AG04450 (cell line): ENCODE data around the gene PLA2G4B. TPM values are rescaled to one million over a fixed set of nuclear protein-coding genes. Genes with fewer than 3 reads are reported as not detected.

Experiments used
- CTCF ChIA-PET: fragments of 300-600, 350-600 bp; formaldehyde crosslinking; extraction: SDS; loops from one replicate; lab custom pipeline; 2022; ENCODE audit warnings: antibody characterized with exemption, inconsistent platforms; lab: Charles Lee
- POLR2A ChIA-PET: fragments of 350-600 bp; formaldehyde crosslinking; extraction: SDS; loops from one replicate; lab custom pipeline; 2021; ENCODE audit warnings: antibody characterized with exemption, inconsistent platforms; lab: Yijun Ruan, JAX
- DNase-seq: peaks from one replicate; pipeline ENCODE4 v3.0.0-alpha.2; 2011; ENCODE audit warnings: low read depth, low spot score
- H3K27ac ChIP-seq: one replicate; pipeline ENCODE4 v1.5.1; 2012; ENCODE audit warnings: low read depth, low read length, control low read depth
- H3K27me3 ChIP-seq: one replicate; pipeline ENCODE4 v1.6.0; 2012; ENCODE audit warnings: low read length; ENCODE audit not compliant: control insufficient read depth, insufficient read depth
- H3K4me3 ChIP-seq: 2 replicates; pipeline ENCODE4 v1.5.1; 2011; ENCODE audit warnings: mild to moderate bottlenecking, low read depth, low read length, control low read depth
- H3K9me3 ChIP-seq: 2 replicates; pipeline ENCODE4 v1.5.1; 2012; ENCODE audit warnings: low read length; ENCODE audit not compliant: control insufficient read depth, insufficient read depth
- CTCF ChIP-seq: IDR thresholded peaks from 2 replicates; pipeline ENCODE4 v1.5.1; 2011; ENCODE audit warnings: low read depth, low read length, control low read depth, inconsistent platforms
- polyA plus RNA-seq: library from polyadenylated mRNA; depleted of rRNA; stranded (reverse); fragments of >200 nt; gene quantifications from 2 replicates; pipeline ENCODE4 v1.2.3, GENCODE V29; 2011

PLA2G4B gene
- polyA plus RNA-seq, 1 experiment = 1.3 TPM

DNA sequence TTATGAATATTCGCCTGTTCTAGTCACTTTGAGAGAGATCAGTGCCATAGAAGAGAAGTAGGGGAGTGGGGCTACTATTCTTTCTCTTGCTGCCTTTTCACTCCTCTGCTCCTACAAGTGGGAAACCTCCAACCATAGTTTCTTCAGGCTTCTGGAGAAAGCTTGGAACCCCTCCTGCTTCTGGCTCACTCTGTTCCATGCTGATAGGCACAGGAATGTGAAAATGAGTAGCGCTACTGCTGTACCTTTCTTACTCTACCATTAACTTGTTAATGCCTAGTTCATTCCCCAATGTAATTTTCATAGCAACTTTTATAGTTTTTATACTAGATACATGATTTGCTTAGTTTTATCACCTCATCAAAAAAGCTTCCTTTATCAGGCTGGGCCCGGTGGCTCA, 37.5 kb upstream of the PLA2G4B start:
- ChIA-PET POLR2A (interaction anchor here (0.7 kb wide), 1 partner anchor 27 kb away, joined by 3 read pairs; the partner anchor contains the start of gene MAPKBP1), CTCF (interaction anchor here (5.1 to 15.8 kb wide), 2 partner anchors 10 to 24 kb away, joined by 25 to 362 read pairs; partner anchors contain the start of gene MAPKBP1)
- DNase-seq = no peak
- Histone ChIP-seq H3K27me3 (no peaks in the 10 kb centered on the region), H3K27ac (no peak overlapping the region), H3K4me3 (no peak overlapping the region), H3K9me3 (no peaks in the 10 kb centered on the region)
- TF ChIP-seq CTCF = no peak

DNA sequence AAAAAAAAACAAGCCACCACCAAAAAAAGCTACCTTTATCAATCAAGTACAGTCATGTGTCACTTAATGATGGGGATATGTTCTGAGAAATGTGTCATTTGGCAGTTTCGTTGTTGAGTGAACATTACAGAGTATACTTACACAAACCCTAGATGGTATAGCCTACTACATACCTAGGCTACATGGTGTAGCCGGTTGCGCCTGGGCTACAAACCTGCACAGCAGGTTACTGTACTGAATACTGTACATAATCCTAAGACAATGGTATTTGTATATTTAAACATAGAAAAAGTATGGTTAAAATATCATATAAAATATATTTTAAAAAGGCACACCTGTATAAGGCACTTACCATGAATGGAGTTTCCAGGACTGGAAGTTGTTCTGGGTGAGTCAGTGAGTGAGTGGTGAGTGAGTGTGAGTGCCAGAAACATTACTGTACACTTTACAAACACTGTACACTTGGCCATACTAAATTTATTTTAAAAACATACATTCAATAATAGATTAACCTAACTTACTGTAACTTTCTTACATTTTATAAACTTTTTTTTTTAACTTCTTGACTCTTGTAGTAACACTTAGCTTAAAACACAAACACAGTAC, 36.7 kb upstream of the PLA2G4B start:
- no peak overlapping the region for H3K27ac ChIP-seq
- CTCF ChIA-PET = interaction anchor here (5.1 to 15.8 kb wide), 2 partner anchors 9 to 25 kb away, joined by 25 to 362 read pairs; partner anchors contain the start of gene MAPKBP1
- no peaks in the 10 kb centered on the region for H3K9me3 ChIP-seq
- no peak for DNase-seq
- no peak for TF ChIP-seq CTCF
- H3K4me3 ChIP-seq = no peak overlapping the region
- H3K27me3 ChIP-seq = no peaks in the 10 kb centered on the region
- POLR2A ChIA-PET = interaction anchor here (0.7 to 1.0 kb wide), 2 partner anchors 28 kb away, joined by 3 read pairs; partner anchors contain the start of gene MAPKBP1

- CTCF ChIA-PET = interaction anchor here (15.8 kb wide), 1 partner anchor 27 kb away, joined by 362 read pairs; the partner anchor contains the start of gene MAPKBP1
- no peak for DNase-seq
Measured at GRCh38 chr15:41804361-41804760, 34.3 kb upstream of the PLA2G4B start.

DNA sequence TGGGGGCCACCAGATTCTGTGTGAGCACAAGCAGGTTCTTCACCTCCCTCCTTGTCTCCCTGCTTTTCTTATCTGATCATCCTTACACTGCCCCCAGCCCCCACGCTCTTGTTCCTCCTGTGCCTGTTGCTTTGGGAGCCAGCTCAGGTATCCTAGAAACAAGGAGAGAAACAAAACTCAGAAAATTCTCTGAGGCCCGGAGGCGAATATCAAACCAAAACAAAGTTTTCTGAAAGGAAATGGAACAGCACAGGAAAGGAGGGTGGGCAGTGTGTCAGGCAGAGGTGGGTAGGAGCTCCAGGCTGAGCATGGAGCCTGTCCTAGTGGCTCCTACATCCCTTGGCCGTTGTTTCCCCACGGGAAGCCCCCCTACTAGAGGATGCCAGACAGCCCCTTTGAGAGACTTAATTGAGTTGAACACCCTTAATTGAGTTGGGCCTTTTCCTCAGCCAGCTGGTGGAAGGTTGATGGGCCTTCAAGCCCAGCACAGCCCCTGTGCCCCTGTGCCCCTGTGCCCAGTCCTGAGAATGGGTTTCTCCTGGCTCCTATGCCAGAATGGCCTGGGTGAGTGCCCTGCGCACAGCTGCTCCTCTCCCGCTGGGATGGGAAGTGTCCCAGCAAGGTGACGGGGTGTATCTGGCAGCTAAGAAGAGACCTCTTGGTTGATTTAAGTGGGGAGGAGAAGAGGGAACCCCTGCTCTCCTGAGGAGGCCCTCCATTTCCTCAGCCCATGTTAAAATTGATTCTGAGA, 33.6 kb upstream of the PLA2G4B start:
- CTCF ChIA-PET = interaction anchor here (15.8 kb wide), 1 partner anchor 28 kb away, joined by 362 read pairs; the partner anchor contains the start of gene MAPKBP1
- TF ChIP-seq CTCF = no peak
- Histone ChIP-seq H3K9me3 (no peaks in the 10 kb centered on the region), H3K27me3 (no peaks in the 10 kb centered on the region), H3K27ac (no peak overlapping the region), H3K4me3 (no peak overlapping the region)
- POLR2A ChIA-PET = no interaction called here
- no peak for DNase-seq

More at GRCh38 chr15:41804361-41804760, 34.3 kb upstream of the PLA2G4B start:
- POLR2A ChIA-PET = no interaction called here
- Histone ChIP-seq H3K4me3 (no peak overlapping the region), H3K27me3 (no peaks in the 10 kb centered on the region), H3K9me3 (no peaks in the 10 kb centered on the region), H3K27ac (no peak overlapping the region)
- no peak for TF ChIP-seq CTCF
